ENCODE measurements around the gene CDX2. TPM values are rescaled to one million over a fixed set of nuclear protein-coding genes. Genes with fewer than 3 reads are reported as not detected.

CDX2 gene
- total and polyA plus RNA-seq, 2 donors (not counting 1 experiment from before 2014, with no cell fraction given): not detected

- no peaks in the 10 kb centered on the region for H3K79me2 ChIP-seq (ENCODE audit: control insufficient read depth, insufficient read depth, low read length)
- intact Hi-C loops (cut with micrococcal nuclease): no loop called here
These were observed 43.7 kb downstream of the CDX2 start for GRCh38 chr13:27925220-27925991.

More at GRCh38 chr13:27925220-27925991, 43.7 kb downstream of the CDX2 start:
- peaks cover 76% of the 10 kb centered on the region for H3K27me3 Mint-ChIP-seq
- Histone ChIP-seq H3K27ac (ENCODE audit: low read length in 2 of 2) (no peak overlapping the region), H3K36me3 (replicated peaks in 1 of 2; ENCODE audit: control extremely low read depth in 1 of 2, control insufficient read depth in 1 of 2, extremely low read depth in 1 of 2, insufficient read depth in 2 of 2, low read length in 1 of 2) (no peaks in the 10 kb centered on the region), H3K4me2 (replicated peaks; ENCODE audit: low read depth, low read length, poor library complexity, severe bottlenecking) (no peak overlapping the region), H3K9me3 (ENCODE audit: control extremely low read depth in 1 of 3, control insufficient read depth in 2 of 3, insufficient read depth in 1 of 3, low read length in 2 of 3) (peaks cover 0 to 80% (median 19%) of the 10 kb centered on the region in 3 donors), H3K4me3 (ENCODE audit: control extremely low read depth in 1 of 5, extremely low read depth in 1 of 5, insufficient read depth in 1 of 5, low read depth in 2 of 5, low read length in 4 of 5) (no peak overlapping the region), H4K20me1 (ENCODE audit: control insufficient read depth, insufficient read depth, low read length, poor library complexity, severe bottlenecking) (no peaks in the 10 kb centered on the region), H3K4me1 (ENCODE audit: control insufficient read depth in 2 of 2, insufficient read depth in 2 of 2, low read length in 2 of 2) (peaks cover 51 to 83% of the 10 kb centered on the region in 2 donors), H2AFZ (ENCODE audit: insufficient read depth, low read depth, low read length, poor library complexity, severe bottlenecking) (no peak overlapping the region), H3K27me3 (replicated peaks in 1 of 4; ENCODE audit: control extremely low read depth in 1 of 4, control insufficient read depth in 3 of 4, insufficient read depth in 4 of 4, low read length in 3 of 4) (peaks cover 0 to 99% (median 86%) of the 10 kb centered on the region in 4 experiments), H3K9ac (ENCODE audit: low read length) (no peak overlapping the region)
- peak; percentile 25 for DNase-seq
- no peak for TF ChIP-seq EZH2 (IDR thresholded peaks at IDR 0.05; ENCODE audit: borderline replicate concordance, insufficient read depth, low read depth, low read length, poor library complexity, severe bottlenecking)
- no peak for TF ChIP-seq CTCF (IDR thresholded peaks at IDR 0.05)
- WGBS (ENCODE audit: insufficient coverage): 21% methylated on average over 6 of the region's 9 CpGs
- H3K4me3 Mint-ChIP-seq: no peak overlapping the region
- peaks cover 47% of the 10 kb centered on the region for H3K4me1 Mint-ChIP-seq
- H3K27ac Mint-ChIP-seq: peak overlapping the region; percentile 46
- ChIA-PET POLR2A (no interaction called here), CTCF (no interaction called here)
- no peaks in the 10 kb centered on the region for H3K9me3 Mint-ChIP-seq (ENCODE audit: insufficient read depth)
- ATAC-seq (ENCODE audit: low read depth): no peak

Measured in B cell (primary cell).